WTC11 (cell line): ENCODE results near the gene OSBPL10. TPM values are rescaled to one million over a fixed set of nuclear protein-coding genes. Genes with fewer than 3 reads are reported as not detected.

ENCODE experiments used
- ATAC-seq: fragments of 200-7000 bp; cut with Tn5 transposase; 2 replicates; pipeline ENCODE4 v1.10.0; 2021; ENCODE audit warnings: mild to moderate bottlenecking, moderate library complexity
- CTCF ChIA-PET: fragments of 300-600 bp; sonication (Branson Sonifier 250); formaldehyde crosslinking; loops from one replicate; lab custom pipeline; 2021; ENCODE audit warnings: antibody characterized with exemption; lab: Charles Lee
- POLR2A ChIA-PET: fragments of 350-600 bp; sonication (Branson Sonifier 250); formaldehyde crosslinking; loops from one replicate; lab custom pipeline; 2021; ENCODE audit warnings: antibody characterized with exemption; lab: Charles Lee
- DNase-seq: peaks from one replicate; pipeline ENCODE4 v3.0.0; 2021; ENCODE audit warnings: low spot score
- H3K27ac Mint-ChIP-seq: 2 replicates; pipeline ENCODE4 v1.8.0; 2021; ENCODE audit warnings: mixed read lengths
- H3K27me3 Mint-ChIP-seq: 2 replicates; pipeline ENCODE4 v1.8.0; 2021; ENCODE audit warnings: low read depth, mild to moderate bottlenecking, moderate library complexity, mixed read lengths
- H3K36me3 Mint-ChIP-seq: 2 replicates; pipeline ENCODE4 v1.8.0; 2021; ENCODE audit warnings: mixed read lengths
- H3K4me1 Mint-ChIP-seq: 2 replicates; pipeline ENCODE4 v1.8.0; 2022; ENCODE audit warnings: mixed read lengths
- H3K4me3 Mint-ChIP-seq: 2 replicates; pipeline ENCODE4 v1.8.0; 2021; ENCODE audit warnings: mild to moderate bottlenecking, moderate library complexity, mixed read lengths
- H3K9me3 Mint-ChIP-seq: 2 replicates; pipeline ENCODE4 v1.8.0; 2021; ENCODE audit warnings: mixed read lengths
- AR ChIP-seq: fragments of 250-450 bp; sonication (Bioruptor Pico); IDR thresholded peaks from 2 replicates; pipeline ENCODE4 v1.9.0; 2021; ENCODE audit warnings: mild to moderate bottlenecking
- ARID4B ChIP-seq: sonication (generic); formaldehyde crosslinking; IDR thresholded peaks from 2 replicates; pipeline ENCODE4 v1.8.0; 2023; ENCODE audit warnings: missing genetic modification reagents, mild to moderate bottlenecking, borderline replicate concordance
- CDX4 ChIP-seq: fragments of 250-450 bp; sonication (Bioruptor Pico); IDR thresholded peaks from 2 replicates; pipeline ENCODE4 v1.9.0; 2021; ENCODE audit warnings: moderate library complexity, mild to moderate bottlenecking, inconsistent platforms, borderline replicate concordance
- E2F5 ChIP-seq: sonication (generic); formaldehyde crosslinking; IDR thresholded peaks from 2 replicates; pipeline ENCODE4 v1.8.1; 2022; ENCODE audit warnings: mild to moderate bottlenecking, moderate library complexity, missing genetic modification reagents
- IRF1 ChIP-seq: sonication (generic); formaldehyde crosslinking; IDR thresholded peaks from 2 replicates; pipeline ENCODE4 v1.8.0; 2023; ENCODE audit warnings: missing genetic modification reagents
- JAZF1 ChIP-seq: fragments of 250-450 bp; sonication (Bioruptor Pico); IDR thresholded peaks from 2 replicates; pipeline ENCODE4 v1.9.0; 2021; ENCODE audit warnings: moderate library complexity, mild to moderate bottlenecking, inconsistent platforms
- MAX ChIP-seq: sonication (generic); formaldehyde crosslinking; IDR thresholded peaks from 2 replicates; pipeline ENCODE4 v1.8.0; 2022; ENCODE audit warnings: mild to moderate bottlenecking, missing genetic modification reagents
- MLX ChIP-seq: sonication (generic); formaldehyde crosslinking; IDR thresholded peaks from 2 replicates; pipeline ENCODE4 v1.8.1; 2023; ENCODE audit warnings: mild to moderate bottlenecking, missing genetic modification reagents, moderate library complexity
- SOX15 ChIP-seq: fragments of 250-450 bp; sonication (Bioruptor Pico); IDR thresholded peaks from 2 replicates; pipeline ENCODE4 v1.9.0; 2021; ENCODE audit warnings: mild to moderate bottlenecking
- USF1 ChIP-seq: sonication (generic); formaldehyde crosslinking; IDR thresholded peaks from 2 replicates; pipeline ENCODE4 v1.8.0; 2022; ENCODE audit warnings: mild to moderate bottlenecking, missing genetic modification reagents
- ZBTB21 ChIP-seq: sonication (generic); formaldehyde crosslinking; IDR thresholded peaks from 2 replicates; pipeline ENCODE4 v1.8.1; 2023; ENCODE audit warnings: mild to moderate bottlenecking, missing genetic modification reagents, borderline replicate concordance
- ZNF232 ChIP-seq: sonication (generic); formaldehyde crosslinking; IDR thresholded peaks from 2 replicates; pipeline ENCODE4 v1.8.0; 2022; ENCODE audit warnings: mild to moderate bottlenecking, missing genetic modification reagents
- ZNF423 ChIP-seq: fragments of 250-450 bp; sonication (Bioruptor Pico); IDR thresholded peaks from 2 replicates; pipeline ENCODE4 v2.1.2; 2022; ENCODE audit warnings: mild to moderate bottlenecking, moderate library complexity
- total RNA-seq: library from RNA; stranded (reverse); gene quantifications from 3 replicates; pipeline ENCODE4 v1.2.3, GENCODE V29; 2021

Gene OSBPL10
- total RNA-seq, 1 experiment from 2014 or later: 84.1 TPM

- TF ChIP-seq E2F5 (CRISPR knock-in tag): no peak
- no peak for TF ChIP-seq USF1 (CRISPR knock-in tag)
- TF ChIP-seq MLX (CRISPR knock-in tag): no peak
- no peak for TF ChIP-seq ZBTB21 (CRISPR knock-in tag)
- no peak for TF ChIP-seq ZNF423
- TF ChIP-seq CDX4: no peak
These were observed 190.6 kb downstream of the OSBPL10 start (continued) for GRCh38 chr3:31790193-31791089.

- CTCF ChIA-PET: no interaction called here
These were observed 191.6 kb downstream of the OSBPL10 start for GRCh38 chr3:31789429-31789828.

More at GRCh38 chr3:31789429-31789828, 191.6 kb downstream of the OSBPL10 start:
- H3K4me3 Mint-ChIP-seq: no peak overlapping the region
- ATAC-seq: no peak
- H3K9me3 Mint-ChIP-seq: 0 out of 2 replicates have a peak, but pooled peaks cover under 1% of the 10 kb centered on the region
- POLR2A ChIA-PET: no interaction called here
- no peaks in the 10 kb centered on the region for H3K27me3 Mint-ChIP-seq
- no peak overlapping the region for H3K27ac Mint-ChIP-seq
- peaks cover 15% of the 10 kb centered on the region for H3K4me1 Mint-ChIP-seq
- TF ChIP-seq ZBTB21 (CRISPR knock-in tag) (no peak), AR (no peak), SOX15 (CRISPR knock-in tag) (no peak), ARID4B (CRISPR knock-in tag) (no peak), ZNF232 (no peak), JAZF1 (CRISPR knock-in tag) (no peak), IRF1 (CRISPR knock-in tag) (no peak), MAX (CRISPR knock-in tag) (no peak)
- TF ChIP-seq, all 79 proteins: peak for 0
- peaks cover 2% of the 10 kb centered on the region; the same call in 1 of the 2 replicates for H3K36me3 Mint-ChIP-seq
- DNase-seq: no peak
